Left lung (tissue), 10 donors: ENCODE results near the gene AHRR. TPM values are rescaled to one million over a fixed set of nuclear protein-coding genes. Genes with fewer than 3 reads are reported as not detected.

Source experiments
- ATAC-seq: fragments of 200-7000 bp; cut with Tn5 transposase; one replicate; pipeline ENCODE4 v1.9.1; 2020; ENCODE audit warnings: moderate library complexity
- DNase-seq, 4 donors: peaks; one replicate each; pipeline ENCODE4 v3.0.0-alpha.2; 2013 to 2020
- H3K27ac ChIP-seq, 2 donors: fragments of 200-600 bp; sonication (generic) in 1 of 2; one replicate each; pipeline versions ENCODE4 v1.5.0 to v1.8.0; 2020 to 2021
- H3K27me3 ChIP-seq, 2 donors: fragments of 200-600 bp; sonication (generic) in 1 of 2; one replicate each; pipeline versions ENCODE4 v1.5.0 to v1.8.0; 2020 to 2021
- H3K36me3 ChIP-seq, 2 donors: fragments of 200-600 bp; sonication (generic) in 1 of 2; one replicate each; pipeline versions ENCODE4 v1.5.0 to v1.8.0; 2020 to 2021
- H3K4me1 ChIP-seq, 2 donors: fragments of 200-600 bp; one replicate each; pipeline ENCODE4 v1.8.0; 2021
- H3K4me3 ChIP-seq, 2 donors: fragments of 200-600 bp; sonication (generic) in 1 of 2; one replicate each; pipeline versions ENCODE4 v1.5.0 to v1.8.0; 2020 to 2021; ENCODE audit warnings: mild to moderate bottlenecking in 1 of 2
- H3K9me3 ChIP-seq, 2 donors: fragments of 200-600 bp; sonication (generic) in 1 of 2; one replicate each; pipeline versions ENCODE4 v1.5.0 to v1.8.0; 2020 to 2021
- intact Hi-C, 2 donors: fragments of 100-400 bp; cut with DNase I; formaldehyde crosslinking; loops; one replicate each; pipeline versions ENCODE4 v1.11.2 to v1.14.2; 2022
- polyA plus RNA-seq, 6 donors: library from polyadenylated mRNA; unstranded; fragments of 120-200 nt; gene quantifications; one replicate each; pipeline ENCODE4 v1.2.1, GENCODE V29; 2013; ENCODE audit not compliant: insufficient read length in 6 of 6
- total RNA-seq, 2 donors: library from RNA; stranded (reverse); fragmentation: NEBNext Ultra II Directional; extraction: Animal tissue kit (Norgen Biotek cat#: 25700); gene quantifications; one replicate each; pipeline ENCODE4 v1.2.1, GENCODE V29; 2021
- TF ChIP-seq, protein P1 (sequence below), 2 donors: fragments of 200-600 bp; sonication (generic) in 1 of 2; IDR thresholded peaks; one replicate each; pipeline versions ENCODE4 v1.5.0 to v1.8.0; 2021; ENCODE audit warnings: antibody characterized with exemption in 2 of 2
- donor health status: DM: no; HTN: yes; CAD: no.
- donor health status: DM: no; HTN: no; CAD: no.

AHRR gene
- total and polyA plus RNA-seq, 8 donors = 0.32 to 8.4 (median 4.7) TPM

DNA sequence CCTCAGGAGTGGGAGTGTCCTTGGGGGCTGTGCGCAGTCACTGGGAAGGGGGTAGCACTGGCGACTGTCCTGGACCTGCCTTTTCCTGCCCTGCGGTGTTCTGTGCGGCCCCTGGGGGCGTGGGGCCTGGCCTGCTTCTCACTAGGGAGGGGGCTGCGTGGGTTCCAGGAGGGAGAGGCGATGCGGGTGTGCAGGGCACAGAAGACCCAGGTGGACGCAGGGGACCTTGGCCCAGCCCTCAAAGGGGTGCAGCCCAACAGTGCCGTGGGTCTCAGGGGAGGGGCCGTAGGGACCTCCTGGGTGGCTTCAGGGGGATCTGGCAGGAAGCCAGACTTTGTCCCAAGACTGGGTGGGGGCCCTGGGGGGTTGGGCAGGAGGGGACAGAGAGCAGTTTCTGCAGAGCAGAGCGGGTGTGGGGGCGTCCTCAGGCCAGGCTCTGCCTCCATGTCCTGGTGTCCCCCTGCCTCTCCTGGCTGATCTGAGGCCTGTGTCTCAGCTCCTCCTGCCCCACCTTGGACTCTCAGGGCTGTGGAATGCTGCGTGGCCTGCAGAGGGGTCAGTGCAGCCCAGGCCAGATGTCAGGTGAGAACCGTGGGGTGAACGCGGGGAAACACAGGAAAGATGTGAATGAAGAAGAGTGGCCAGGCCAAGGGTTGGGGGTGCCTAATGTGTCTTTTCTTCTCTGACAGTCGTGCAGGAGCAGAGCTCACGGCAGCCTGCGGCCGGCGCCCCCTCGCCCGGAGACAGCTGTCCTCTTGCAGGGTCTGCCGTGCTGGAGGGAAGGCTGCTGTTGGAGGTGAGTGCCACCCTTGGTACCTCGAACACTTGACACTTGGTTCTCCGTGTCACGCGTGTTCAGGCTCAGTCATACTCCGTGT lies 54.6 kb downstream of the AHRR start:
- intact Hi-C loops = no loop called here
- DNase-seq = peak in 1 of 4 donors; percentile 65
- Histone ChIP-seq H3K27me3 (peaks cover 11 to 27% of the 10 kb centered on the region in 2 donors), H3K27ac (no peak overlapping the region), H3K4me3 (no peak overlapping the region), H3K9me3 (no peaks in the 10 kb centered on the region), H3K36me3 (no peaks in the 10 kb centered on the region), H3K4me1 (peaks cover 0 to 29% of the 10 kb centered on the region in 2 donors)
- TF ChIP-seq, protein P1, sequence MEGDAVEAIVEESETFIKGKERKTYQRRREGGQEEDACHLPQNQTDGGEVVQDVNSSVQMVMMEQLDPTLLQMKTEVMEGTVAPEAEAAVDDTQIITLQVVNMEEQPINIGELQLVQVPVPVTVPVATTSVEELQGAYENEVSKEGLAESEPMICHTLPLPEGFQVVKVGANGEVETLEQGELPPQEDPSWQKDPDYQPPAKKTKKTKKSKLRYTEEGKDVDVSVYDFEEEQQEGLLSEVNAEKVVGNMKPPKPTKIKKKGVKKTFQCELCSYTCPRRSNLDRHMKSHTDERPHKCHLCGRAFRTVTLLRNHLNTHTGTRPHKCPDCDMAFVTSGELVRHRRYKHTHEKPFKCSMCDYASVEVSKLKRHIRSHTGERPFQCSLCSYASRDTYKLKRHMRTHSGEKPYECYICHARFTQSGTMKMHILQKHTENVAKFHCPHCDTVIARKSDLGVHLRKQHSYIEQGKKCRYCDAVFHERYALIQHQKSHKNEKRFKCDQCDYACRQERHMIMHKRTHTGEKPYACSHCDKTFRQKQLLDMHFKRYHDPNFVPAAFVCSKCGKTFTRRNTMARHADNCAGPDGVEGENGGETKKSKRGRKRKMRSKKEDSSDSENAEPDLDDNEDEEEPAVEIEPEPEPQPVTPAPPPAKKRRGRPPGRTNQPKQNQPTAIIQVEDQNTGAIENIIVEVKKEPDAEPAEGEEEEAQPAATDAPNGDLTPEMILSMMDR (IDR thresholded peaks at IDR 0.05) = no peak
- ATAC-seq = no peak

DNA sequence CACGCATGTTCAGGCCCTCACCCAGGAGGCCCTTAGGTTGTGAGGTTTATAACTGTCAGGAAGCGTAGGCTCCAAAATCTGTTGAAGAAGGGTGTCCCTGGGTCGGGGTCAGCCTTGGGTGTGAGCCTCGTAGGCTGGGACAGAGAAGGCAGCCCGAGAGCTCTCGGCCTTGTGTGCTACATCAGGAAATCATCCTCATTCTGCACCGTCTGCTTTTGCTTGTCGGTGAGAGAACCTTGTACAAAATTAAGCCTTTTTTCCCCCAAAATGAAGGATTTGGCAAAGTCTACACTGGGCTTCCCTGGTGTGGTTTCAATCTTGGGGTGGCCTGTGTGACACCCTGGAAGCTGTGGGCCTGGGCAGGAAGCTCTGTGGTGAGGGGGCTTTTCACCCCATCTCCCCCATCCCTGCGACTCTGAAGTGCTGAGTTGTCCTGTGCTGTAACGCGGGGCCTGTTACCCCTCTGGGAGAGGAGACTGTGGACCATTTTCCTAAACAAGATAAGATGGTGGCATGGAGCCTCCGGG lies 55.3 kb downstream of the AHRR start:
- TF ChIP-seq, protein P1 (IDR thresholded peaks at IDR 0.05) = no peak
- no peak for ATAC-seq

DNA sequence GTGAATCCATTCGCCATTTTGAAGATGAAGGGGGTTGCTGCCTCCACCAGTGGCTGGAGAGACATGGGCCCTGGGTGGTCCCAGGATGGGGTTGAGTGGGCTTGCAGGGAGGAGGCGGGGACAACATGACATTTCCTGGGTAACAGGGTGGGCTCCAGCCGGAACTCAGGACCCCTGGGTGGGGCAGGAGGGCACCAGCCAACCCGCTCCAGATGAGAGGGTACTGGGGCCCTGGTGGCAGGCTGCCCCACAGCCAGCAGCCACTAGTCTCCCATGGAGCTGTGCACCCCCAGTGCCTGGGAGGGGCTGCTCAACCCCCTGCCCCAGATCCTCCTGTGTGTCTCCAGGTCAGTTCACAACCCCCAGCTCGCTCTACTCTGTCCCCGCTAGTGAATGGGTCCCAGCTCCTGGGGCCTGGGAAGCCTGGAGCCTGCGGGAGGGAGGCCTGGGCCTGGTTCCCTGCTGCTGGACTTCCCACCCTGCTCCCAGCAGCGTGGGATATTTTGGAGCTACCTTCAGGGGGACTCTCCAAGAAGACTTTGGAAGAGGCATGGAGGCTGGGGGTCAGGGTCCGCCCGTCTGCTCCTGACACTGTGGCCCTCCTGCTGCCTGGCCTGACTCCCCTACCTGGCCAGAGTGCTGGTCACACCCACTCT lies 55.9 kb downstream of the AHRR start:
- H3K27ac ChIP-seq = no peak overlapping the region
- ATAC-seq (no peak), DNase-seq (peak in 1 of 4 donors; percentile 65)
- TF ChIP-seq, protein P1 (IDR thresholded peaks at IDR 0.05) = no peak
- intact Hi-C loops = no loop called here
- no peaks in the 10 kb centered on the region for H3K36me3 ChIP-seq
- H3K4me3 ChIP-seq = no peak overlapping the region
- H3K9me3 ChIP-seq = no peaks in the 10 kb centered on the region
- peaks cover 0 to 20% of the 10 kb centered on the region in 2 donors for H3K4me1 ChIP-seq
- H3K27me3 ChIP-seq = peaks cover 11 to 27% of the 10 kb centered on the region in 2 donors

More for the DNA sequence above, 55.3 kb downstream of the AHRR start:
- intact Hi-C loops = no loop called here
- no peaks in the 10 kb centered on the region for H3K9me3 ChIP-seq
- peaks cover 0 to 26% of the 10 kb centered on the region in 2 donors for H3K4me1 ChIP-seq
- no peak for DNase-seq
- no peak overlapping the region for H3K27ac ChIP-seq
- peaks cover 11 to 27% of the 10 kb centered on the region in 2 donors for H3K27me3 ChIP-seq
- H3K4me3 ChIP-seq = no peak overlapping the region
- no peaks in the 10 kb centered on the region for H3K36me3 ChIP-seq

DNA sequence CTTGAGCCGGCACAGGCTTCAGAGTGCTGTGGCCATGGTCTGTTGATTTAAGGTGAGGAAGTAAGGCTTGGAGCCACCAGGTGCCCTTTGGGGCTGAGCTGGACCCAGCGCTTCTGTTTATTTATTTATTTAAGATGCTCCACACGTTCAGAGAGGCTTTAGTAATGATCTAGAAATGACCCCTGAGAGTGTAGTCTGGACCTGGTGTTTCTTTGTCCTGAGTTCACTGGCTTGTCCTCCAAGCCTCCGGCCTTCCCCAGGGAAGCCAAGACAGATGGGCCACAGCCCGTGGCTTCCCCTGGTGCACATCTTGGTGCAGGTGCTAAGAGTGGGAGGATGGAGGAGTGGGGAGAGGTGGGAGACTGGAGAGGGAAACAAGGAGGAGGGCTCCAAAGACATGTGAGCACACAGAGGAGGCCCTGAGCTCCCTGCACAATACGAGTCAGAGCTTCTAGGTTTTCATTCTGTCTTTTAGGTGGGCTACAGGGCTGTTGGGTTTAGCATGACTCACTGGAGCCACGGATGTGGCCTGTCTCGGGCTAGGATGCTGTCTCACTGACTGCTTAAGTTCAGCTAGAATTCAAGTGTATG lies 56.9 kb downstream of the AHRR start:
- intact Hi-C loops = no loop called here
- ATAC-seq (no peak), DNase-seq (peak in 1 of 4 donors; percentile 17)
- Histone ChIP-seq H3K4me1 (peaks cover 0 to 10% of the 10 kb centered on the region in 2 donors), H3K4me3 (no peak overlapping the region), H3K9me3 (no peaks in the 10 kb centered on the region), H3K36me3 (no peaks in the 10 kb centered on the region), H3K27me3 (peaks cover 11 to 19% of the 10 kb centered on the region in 2 donors), H3K27ac (no peak overlapping the region)
- TF ChIP-seq, protein P1 (IDR thresholded peaks at IDR 0.05) = no peak
